Measurements from ENCODE around the gene TCEAL4. TPM values are rescaled to one million over a fixed set of nuclear protein-coding genes. Genes with fewer than 3 reads are reported as not detected.

TCEAL4 gene
- total and polyA plus RNA-seq, 2 of the 13 experiments (the other 11 are each of a cell fraction or from before 2014, with no cell fraction given): 12.6 to 31.0 TPM

- TF ChIP-seq RXRB (CRISPR knock-in tag; IDR thresholded peaks at IDR 0.05; ENCODE audit: borderline replicate concordance) (0 out of 2 replicates have a peak, but pooled peaks have one; percentile 5), E2F1 (CRISPR knock-in tag; IDR thresholded peaks at IDR 0.05) (no peak), POLR2G (IDR thresholded peaks at IDR 0.05; ENCODE audit: low read depth, low read length) (peak; percentile 57; the same call in 1 of the 2 replicates), ZNF142 (CRISPR knock-in tag; IDR thresholded peaks at IDR 0.05) (no peak), KDM2A (CRISPR knock-in tag; IDR thresholded peaks at IDR 0.05; ENCODE audit: borderline replicate concordance, low read depth) (peak; percentile 41; the same call in 1 of the 2 replicates), ZBTB1 (CRISPR knock-in tag; IDR thresholded peaks at IDR 0.05; ENCODE audit: borderline replicate concordance) (no peak), ZNF788 (CRISPR knock-in tag; IDR thresholded peaks at IDR 0.05; ENCODE audit: borderline replicate concordance) (0 out of 2 replicates have a peak, but pooled peaks have one; percentile 17), MAF1 (CRISPR knock-in tag; IDR thresholded peaks at IDR 0.05; ENCODE audit: borderline replicate concordance) (no peak), ZNF350 (CRISPR knock-in tag; IDR thresholded peaks at IDR 0.05; ENCODE audit: borderline replicate concordance, low read depth) (no peak), ZNF432 (CRISPR knock-in tag; IDR thresholded peaks at IDR 0.05; ENCODE audit: borderline replicate concordance) (no peak), NFKB2 (CRISPR knock-in tag; IDR thresholded peaks at IDR 0.05; ENCODE audit: borderline replicate concordance) (peak; percentile 56; the same call in 1 of the 2 replicates), REPIN1 (CRISPR knock-in tag; IDR thresholded peaks at IDR 0.05; ENCODE audit: borderline replicate concordance, low read depth) (no peak), KLF13 (CRISPR knock-in tag; IDR thresholded peaks at IDR 0.05) (no peak), CBX5 (CRISPR knock-in tag; IDR thresholded peaks at IDR 0.05; ENCODE audit: borderline replicate concordance) (no peak), ZNF234 (CRISPR knock-in tag; conservative IDR thresholded peaks at IDR 0.05) (no peak), MEF2D (CRISPR knock-in tag; IDR thresholded peaks at IDR 0.05) (no peak), ZNF510 (CRISPR knock-in tag; IDR thresholded peaks at IDR 0.05; ENCODE audit: low read depth) (no peak)
Measured at GRCh38 chrX:103629318-103630170, 44.2 kb downstream of the TCEAL4 start (continued).

Data from HepG2 (cell line).